Adrenal gland (tissue), 12 donors: ENCODE measurements around the gene ZDHHC11B. TPM values are rescaled to one million over a fixed set of nuclear protein-coding genes. Genes with fewer than 3 reads are reported as not detected.
A peak's percentile ranks its signal among the peaks of the same experiment; 100 is the strongest.
"Not testable (repeated sequence)": the region's sequence is repeated elsewhere in the genome, so short reads cannot be mapped to it uniquely, and the experiment has no call there.

ENCODE experiments used
- DNase-seq, 7 donors: peaks; one replicate each; pipeline ENCODE4 v3.0.0-alpha.2; 2019 to 2020
- H3K27ac ChIP-seq, 5 donors: fragments of 200-600 bp; sonication (generic) in 4 of 5; 1 replicate in 3 of 5; 2 replicates in 2 of 5; pipeline versions ENCODE4 v1.5.1 to v1.8.0; 2016 to 2020; ENCODE audit warnings: mild to moderate bottlenecking in 1 of 5
- H3K27me3 ChIP-seq: fragments of 200-600 bp; 2 replicates; pipeline ENCODE4 v1.8.0; 2021
- H3K36me3 ChIP-seq, 2 donors: fragments of 200-600 bp; replicated peaks in 1 of 2; 1 replicate in 1 of 2; 2 replicates in 1 of 2; pipeline versions ENCODE4 v1.5.1 to v1.8.0; 2018 to 2022
- H3K4me1 ChIP-seq, 2 donors: fragments of 200-600 bp; replicated peaks in 1 of 2; 1 replicate in 1 of 2; 2 replicates in 1 of 2; pipeline versions ENCODE4 v1.5.1 to v1.8.0; 2018 to 2021
- H3K4me3 ChIP-seq, 4 donors: fragments of 200-600 bp; sonication (generic) in 3 of 4; one replicate each; pipeline ENCODE4 v1.5.1; 2016 to 2018
- H3K9me3 ChIP-seq, 3 donors: fragments of 200-600 bp; sonication (generic) in 1 of 3; replicated peaks in 1 of 3; 1 replicate in 2 of 3; 2 replicates in 1 of 3; pipeline versions ENCODE4 v1.5.1 to v1.8.0; 2016 to 2021
- CTCF ChIP-seq, 6 experiments: fragments of 450-650 bp in 4 of 6; fragments of 200-600 bp in 2 of 6; sonication (generic) in 1 of 6; IDR thresholded peaks; 1 replicate in 5 of 6; 2 replicates in 1 of 6; pipeline versions ENCODE4 v1.5.1 to v1.8.0; 2016 to 2021; ENCODE audit warnings: antibody characterized with exemption in 6 of 6, mild to moderate bottlenecking in 2 of 6, moderate library complexity in 1 of 6
- POLR2A ChIP-seq, 2 donors: fragments of 450-650 bp; IDR thresholded peaks; one replicate each; pipeline ENCODE4 v1.6.1; 2017; ENCODE audit warnings: antibody characterized with exemption in 2 of 2, mild to moderate bottlenecking in 2 of 2, moderate library complexity in 1 of 2
- WGBS, 4 donors: extraction: QIAGEN DNeasy Blood & Tissue Kit in 2 of 4; methylation state at CpG; one replicate each; pipeline versions ENCODE4 v1.1.5 to v1.1.7; 2013 to 2017; 5-methylcytosine and 5-hydroxymethylcytosine counted together
- intact Hi-C, 2 donors: fragments of 100-400 bp; cut with DNase I; formaldehyde crosslinking; loops; one replicate each; pipeline versions ENCODE4 v1.14.1 to v1.15.0; 2022 to 2023
- polyA plus RNA-seq, 3 donors: library from polyadenylated mRNA; stranded (reverse); fragments of 200-250 nt in 2 of 3; fragments of 350-450 nt in 1 of 3; fragmentation: Illumina TruSeq in 1 of 3; extraction: RNeasy Lipid Tissue Mini Kit (QIAGEN cat#74804) in 1 of 3; gene quantifications; one replicate each; pipeline ENCODE4 v1.2.3, GENCODE V29; 2013 to 2014
- total RNA-seq, 9 donors: library from RNA; depleted of rRNA in 4 of 9; stranded (reverse); fragments of >200 nt in 4 of 9; fragments of 120-200 nt in 1 of 9; fragmentation: NEBNext Ultra II Directional in 1 of 9; extraction: Animal tissue kit (Norgen Biotek cat#: 25700) in 1 of 9; gene quantifications; one replicate each; pipeline versions ENCODE4 v1.1.0 to v1.2.4, GENCODE V29; 2013 to 2023
- donor health status: healthy with polysubstance abuse.
- donor health status: Bipolar disorder and iron deficiency.
- donor health status: DM: yes; HTN: yes; CAD: no.
- donor health status: DM: no; HTN: no; CAD: no.
- donor health status: DM: no; HTN: no; CAD: no.
- donor health status: DM: yes; HTN: yes; CAD: no.

The ZDHHC11B gene
- total and polyA plus RNA-seq, 12 donors: 0.64 to 7.8 (median 1.5) TPM; not detected in 2

- WGBS, 4 donors: 44 to 90% methylated on average over 4 of the region's 13 CpGs; no CpG with 5 or more reads in 2 of the 4 donors
- no peaks in the 10 kb centered on the region for H3K9me3 ChIP-seq
- H3K36me3 ChIP-seq: no peaks in the 10 kb centered on the region
- TF ChIP-seq CTCF (IDR thresholded peaks at IDR 0.05): no peak
- TF ChIP-seq POLR2A (IDR thresholded peaks at IDR 0.05): no peak
- no peaks in the 10 kb centered on the region for H3K27me3 ChIP-seq
- no peak overlapping the region for H3K4me3 ChIP-seq
- intact Hi-C loops: no loop called here
- no peak overlapping the region for H3K27ac ChIP-seq
- H3K4me1 ChIP-seq: no peaks in the 10 kb centered on the region
- no peak for DNase-seq
These were observed 33.0 kb downstream of the ZDHHC11B start for GRCh38 chr5:751496-751895.

DNA sequence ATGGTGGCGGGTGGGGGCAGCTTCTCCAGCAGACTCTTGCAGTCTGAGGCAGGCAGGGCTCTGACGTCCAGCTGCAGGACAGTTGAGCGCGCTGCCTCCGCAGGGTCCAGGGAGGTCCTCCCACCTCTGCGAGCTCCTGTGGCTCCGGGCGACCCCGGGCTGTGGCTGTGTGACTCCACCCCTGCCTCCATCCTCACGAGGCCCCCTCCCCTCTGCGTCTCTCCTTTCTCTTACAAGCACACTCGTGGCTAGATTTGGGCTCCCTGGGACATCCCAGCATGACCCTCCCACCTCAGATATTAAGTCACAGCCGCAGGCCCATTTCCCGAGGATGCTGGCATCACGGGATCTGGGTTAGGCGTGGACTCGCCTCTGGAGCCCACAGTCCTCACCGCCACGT lies 34.3 kb downstream of the ZDHHC11B start:
- 80 to 90% (median 84%) methylated on average over 8 to 18 of the region's 19 CpGs for WGBS, 4 donors
- H3K36me3 ChIP-seq, H3K4me3 ChIP-seq, intact Hi-C loops, H3K9me3 ChIP-seq, H3K27me3 ChIP-seq, H3K27ac ChIP-seq, H3K4me1 ChIP-seq: not testable (repeated sequence)
- peak in 1 of 7 donors; percentile 40 for DNase-seq

- H3K27ac ChIP-seq: no peak overlapping the region
- DNase-seq: peak in 1 of 7 donors; percentile 41
- H3K27me3 ChIP-seq: no peaks in the 10 kb centered on the region
- no peaks in the 10 kb centered on the region for H3K9me3 ChIP-seq
- H3K36me3 ChIP-seq: no peaks in the 10 kb centered on the region
- no peak for TF ChIP-seq CTCF (IDR thresholded peaks at IDR 0.05)
- no peak for TF ChIP-seq POLR2A (IDR thresholded peaks at IDR 0.05)
- 85 to 97% (median 88%) methylated on average over 13 to 14 of the region's 14 CpGs; no CpG with 5 or more reads in 1 of the 4 donors for WGBS, 4 donors
- no peak overlapping the region for H3K4me3 ChIP-seq
- H3K4me1 ChIP-seq: no peaks in the 10 kb centered on the region
- intact Hi-C loops: no loop called here
These were observed 35.3 kb downstream of the ZDHHC11B start for GRCh38 chr5:749101-749670.

- DNase-seq: peak in 1 of 7 donors; percentile 44
- H3K36me3 ChIP-seq, H3K4me3 ChIP-seq, H3K27ac ChIP-seq, intact Hi-C loops, H3K4me1 ChIP-seq, H3K27me3 ChIP-seq, H3K9me3 ChIP-seq: not testable (repeated sequence)
- WGBS, 4 donors: 82 to 100% (median 91%) methylated on average over 3 to 17 of the region's 18 CpGs
These were observed 36.2 kb downstream of the ZDHHC11B start for GRCh38 chr5:748011-748980.

GRCh38 chr5:747303-747844 lies 37.2 kb downstream of the ZDHHC11B start:
- DNase-seq: not testable (repeated sequence)
- WGBS, 4 donors: 82 to 100% (median 90%) methylated on average over 1 to 3 of the region's 9 CpGs

More at GRCh38 chr5:747303-747844, 37.2 kb downstream of the ZDHHC11B start:
- H3K4me3 ChIP-seq, H3K27me3 ChIP-seq, intact Hi-C loops, H3K9me3 ChIP-seq, H3K36me3 ChIP-seq, H3K27ac ChIP-seq, H3K4me1 ChIP-seq: not testable (repeated sequence)
